ENCODE results near the gene WDR4.

Gene WDR4

DNA sequence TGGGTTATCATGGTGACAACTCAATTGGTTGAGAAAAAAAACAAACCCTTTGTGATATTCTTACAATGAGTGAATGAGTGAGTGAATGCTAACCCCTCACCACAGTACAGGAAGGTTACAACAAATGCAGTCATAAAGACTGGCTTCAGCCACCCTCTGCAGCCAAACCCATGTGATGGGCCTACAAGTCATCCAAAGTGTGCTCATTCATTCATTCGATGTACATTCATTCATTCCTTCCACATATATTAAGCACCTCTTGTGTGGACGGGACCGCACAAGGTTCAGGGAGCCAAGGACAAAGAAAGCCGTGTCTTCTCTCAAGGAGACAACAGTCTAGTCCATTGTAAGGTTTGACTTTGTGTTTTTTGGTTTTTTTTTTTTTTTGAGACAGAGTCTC, 49.4 kb downstream of the WDR4 start:
- no peak for TF ChIP-seq CTCF (IDR thresholded peaks at IDR 0.05; ENCODE audit: low read depth, low read length, missing control alignments)
- DNase-seq (ENCODE audit: low read depth), result no peak
- in situ Hi-C loops (cut with HindIII; ENCODE audit: low sequenced_read_pairs), result no loop called here
- no peak overlapping the region for H3K4me3 ChIP-seq (ENCODE audit: low read depth, low read length)

- no peak for DNase-seq (ENCODE audit: low read depth)
- H3K4me3 ChIP-seq (ENCODE audit: low read depth, low read length), result no peak overlapping the region
- in situ Hi-C loops (cut with HindIII; ENCODE audit: low sequenced_read_pairs), result no loop called here
- TF ChIP-seq CTCF (IDR thresholded peaks at IDR 0.05; ENCODE audit: low read depth, low read length, missing control alignments), result no peak
These were observed 49.9 kb downstream of the WDR4 start for GRCh38 chr21:42829417-42829816.

DNA sequence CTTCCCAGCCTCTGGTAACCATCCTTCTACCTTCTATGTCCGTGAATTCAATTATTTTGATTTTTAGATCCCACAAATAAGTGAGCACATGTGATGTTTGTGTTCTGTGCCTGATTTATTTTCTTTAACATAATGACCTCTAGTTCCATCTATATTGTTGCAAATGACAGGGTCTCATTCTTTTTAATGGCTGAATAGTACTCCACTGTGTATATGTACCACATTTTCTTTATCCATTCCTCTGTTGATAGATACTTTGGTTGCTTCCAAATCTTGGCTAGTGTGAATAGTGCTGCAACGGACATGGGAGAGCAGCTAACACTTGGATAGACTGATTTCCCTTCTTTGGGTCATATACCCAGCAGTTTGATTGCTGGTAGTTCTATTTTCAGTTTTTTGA, 51.8 kb downstream of the WDR4 start:
- no peak for TF ChIP-seq CTCF (IDR thresholded peaks at IDR 0.05; ENCODE audit: low read depth, low read length, missing control alignments)
- H3K4me3 ChIP-seq (ENCODE audit: low read depth, low read length), result no peak overlapping the region
- in situ Hi-C loops (cut with HindIII; ENCODE audit: low sequenced_read_pairs), result no loop called here
- DNase-seq (ENCODE audit: low read depth), result no peak

GRCh38 chr21:42820616-42821465, 58.5 kb downstream of the WDR4 start:
- H3K4me3 ChIP-seq (ENCODE audit: low read depth, low read length), result no peak overlapping the region
- DNase-seq (ENCODE audit: low read depth), result no peak
- TF ChIP-seq CTCF (IDR thresholded peaks at IDR 0.05; ENCODE audit: low read depth, low read length, missing control alignments), result no peak
- in situ Hi-C loops (cut with HindIII; ENCODE audit: low sequenced_read_pairs), result loop anchor here (25.0 kb wide), 1 partner anchor 234 kb away; no protein-coding TSS in a partner anchor

DNA sequence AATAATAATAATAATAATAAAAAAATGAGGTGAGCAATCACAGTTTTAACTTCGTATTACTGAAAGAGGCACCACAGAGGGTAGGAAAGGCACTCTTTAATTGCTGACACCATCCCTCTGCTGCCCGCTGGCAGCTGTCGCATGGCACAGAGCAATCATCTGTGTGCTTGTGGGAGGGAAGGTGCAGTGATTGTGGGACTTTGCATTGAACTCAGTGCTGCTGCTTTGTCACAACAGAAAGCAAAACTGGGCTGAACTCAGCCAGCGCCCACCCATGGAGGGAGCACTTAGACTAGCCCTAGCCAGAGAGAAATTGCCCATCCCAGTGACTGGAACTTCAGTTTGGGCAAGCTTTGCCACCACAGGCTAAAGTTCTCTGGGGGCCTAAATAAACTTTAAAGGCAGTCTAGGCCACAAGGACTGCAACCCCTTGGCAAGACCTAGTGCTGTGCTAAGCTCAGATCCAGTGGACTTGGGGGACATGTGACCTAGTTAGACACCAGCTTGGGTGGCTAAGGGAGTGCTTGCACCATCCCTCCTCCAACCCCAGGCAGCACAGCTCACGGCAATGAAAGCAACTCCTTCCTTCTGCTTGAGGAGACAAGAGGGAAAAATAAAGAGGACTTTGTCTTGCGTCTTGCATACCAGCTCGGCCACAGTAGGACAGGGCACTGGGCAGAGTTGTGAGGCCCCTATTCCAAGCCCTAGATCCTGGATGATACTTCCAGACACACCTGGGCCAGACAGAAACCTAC, 59.3 kb downstream of the WDR4 start:
- in situ Hi-C loops (cut with HindIII; ENCODE audit: low sequenced_read_pairs), result loop anchor here (25.0 kb wide), 1 partner anchor 233 kb away; no protein-coding TSS in a partner anchor
- TF ChIP-seq CTCF (IDR thresholded peaks at IDR 0.05; ENCODE audit: low read depth, low read length, missing control alignments), result no peak
- no peak overlapping the region for H3K4me3 ChIP-seq (ENCODE audit: low read depth, low read length)
- DNase-seq (ENCODE audit: low read depth), result no peak

- DNase-seq (ENCODE audit: low read depth), result no peak
- no peak overlapping the region for H3K4me3 ChIP-seq (ENCODE audit: low read depth, low read length)
- TF ChIP-seq CTCF (IDR thresholded peaks at IDR 0.05; ENCODE audit: low read depth, low read length, missing control alignments), result peak; percentile 74
- in situ Hi-C loops (cut with HindIII; ENCODE audit: low sequenced_read_pairs), result loop anchor here (25.0 kb wide), 1 partner anchor 231 kb away; no protein-coding TSS in a partner anchor
These were observed 61.0 kb downstream of the WDR4 start for GRCh38 chr21:42818328-42818749.
